GM18870 (cell line): ENCODE data around the gene NTF3.
"Not testable (repeated sequence)": the region's sequence is repeated elsewhere in the genome, so short reads cannot be mapped to it uniquely, and the experiment has no call there.

Source experiments
- ATAC-seq: cut with Tn5 transposase; IDR thresholded peaks from one replicate; pipeline ENCODE4 v1.9.1; 2021; ENCODE audit warnings: moderate library complexity; ENCODE audit not compliant: unreplicated experiment

Gene NTF3

GRCh38 chr12:5524769-5525436, 93.0 kb downstream of the NTF3 start:
- ATAC-seq: no peak

GRCh38 chr12:5525783-5526367, 94.0 kb downstream of the NTF3 start:
- ATAC-seq: no peak

- no peak for ATAC-seq
Measured at GRCh38 chr12:5533368-5533767, 101.5 kb downstream of the NTF3 start.

- no peak for ATAC-seq
Measured at GRCh38 chr12:5534426-5535199, 102.7 kb downstream of the NTF3 start.

GRCh38 chr12:5535541-5535940, 103.6 kb downstream of the NTF3 start:
- no peak for ATAC-seq

- not testable (repeated sequence) for ATAC-seq
Measured at GRCh38 chr12:5537026-5537615, 105.2 kb downstream of the NTF3 start.

GRCh38 chr12:5537771-5538170, 105.9 kb downstream of the NTF3 start:
- ATAC-seq: no peak
